GM19328 (cell line): ENCODE results near the gene CERCAM.

Experiments used
- ATAC-seq: cut with Tn5 transposase; IDR thresholded peaks from one replicate; pipeline ENCODE4 v1.9.1; 2021; ENCODE audit warnings: mild to moderate bottlenecking, moderate library complexity; ENCODE audit not compliant: unreplicated experiment

The CERCAM gene

GRCh38 chr9:128455849-128456612 lies 35.4 kb downstream of the CERCAM start, which contains the start of gene ODF2:
TSS of gene ODF2 (plus strand) at chr9:128456006. CDS start at chr9:128456092, 86 bp downstream.
- peak; percentile 94 for ATAC-seq

- peak; percentile 43 for ATAC-seq
These were observed 36.0 kb downstream of the CERCAM start for GRCh38 chr9:128456613-128457061.

- no peak for ATAC-seq
These were observed 36.5 kb downstream of the CERCAM start for GRCh38 chr9:128457207-128457606.

DNA sequence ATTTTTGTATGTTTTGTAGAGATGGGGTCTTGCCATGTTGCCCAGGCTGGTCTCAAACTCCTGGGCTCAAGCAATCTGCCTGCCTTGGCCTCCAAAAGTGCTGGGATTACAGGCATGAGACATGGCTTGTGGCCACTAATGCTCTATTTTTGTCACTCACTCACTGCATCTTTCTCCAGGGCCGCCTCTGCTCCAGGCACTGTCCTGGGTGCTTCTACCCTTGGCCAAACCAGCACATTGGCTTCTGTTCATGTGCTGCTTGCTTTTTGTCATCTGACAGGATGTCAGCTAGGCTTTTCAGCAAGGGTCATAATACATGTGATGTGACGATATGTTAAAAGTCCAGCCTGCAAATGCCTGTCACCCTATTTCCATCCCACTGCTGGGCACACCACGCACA lies 38.4 kb downstream of the CERCAM start:
- ATAC-seq, result no peak

DNA sequence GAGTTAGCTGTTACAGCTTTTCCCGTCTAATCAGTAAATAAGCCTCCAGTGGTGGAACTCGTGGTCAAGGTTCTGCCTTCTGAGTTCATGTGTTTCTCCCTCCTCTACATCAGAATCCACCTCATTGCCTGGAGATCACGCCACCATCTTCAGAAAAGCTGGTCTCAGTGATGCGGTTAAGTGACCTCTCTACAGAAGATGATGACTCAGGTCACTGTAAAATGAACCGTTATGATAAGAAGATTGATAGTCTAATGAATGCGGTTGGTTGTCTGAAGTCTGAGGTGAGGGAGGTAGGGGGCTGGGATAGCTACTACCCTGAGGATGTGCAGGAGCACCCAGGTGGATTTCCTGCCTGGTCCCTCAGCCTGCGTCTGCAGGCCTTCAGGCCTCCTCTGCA lies 48.4 kb downstream of the CERCAM start:
- no peak for ATAC-seq

DNA sequence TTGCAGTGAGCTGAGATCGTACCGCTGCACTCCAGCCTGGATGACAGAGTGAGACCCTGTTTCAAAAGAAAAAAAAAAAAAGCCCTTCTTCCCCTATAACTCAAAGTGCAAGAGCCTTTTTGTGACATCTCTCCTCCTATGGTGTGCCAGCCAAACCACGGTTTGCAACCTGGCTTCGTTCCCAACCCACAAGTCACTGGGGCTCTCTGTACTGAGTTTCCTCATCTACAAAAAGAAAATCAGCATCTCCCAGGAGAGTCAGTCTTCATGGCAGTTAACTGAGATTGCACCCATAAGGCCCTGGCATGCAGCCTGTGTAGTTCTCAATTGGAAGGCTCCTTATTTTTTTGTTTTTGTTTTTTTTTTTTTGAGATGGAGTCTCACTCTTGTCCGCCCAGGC lies 49.9 kb downstream of the CERCAM start:
- ATAC-seq, result no peak

- no peak for ATAC-seq
These were observed 52.4 kb downstream of the CERCAM start for GRCh38 chr9:128473104-128473503.

- no peak for ATAC-seq
These were observed 55.2 kb downstream of the CERCAM start for GRCh38 chr9:128475867-128476266.

GRCh38 chr9:128479262-128479661 lies 58.6 kb downstream of the CERCAM start:
- ATAC-seq, result no peak

DNA sequence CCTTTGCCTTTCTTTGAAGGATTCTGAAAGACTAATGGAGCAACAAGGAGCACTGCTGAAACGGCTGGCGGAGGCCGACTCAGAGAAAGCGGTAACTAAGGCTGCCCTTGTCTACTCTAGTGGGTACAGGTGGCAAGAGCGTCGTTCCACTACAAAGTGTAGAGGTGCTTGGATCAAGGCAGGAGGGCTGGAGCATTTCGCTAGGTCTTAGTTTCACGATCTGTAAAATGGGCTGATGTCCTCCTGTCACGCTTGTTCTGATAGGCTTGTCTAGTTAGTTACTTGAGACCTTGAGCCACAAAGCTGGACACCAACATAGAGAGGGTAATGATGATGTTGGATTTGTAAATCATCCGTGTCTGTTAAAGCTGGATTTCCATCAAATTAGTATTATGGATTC lies 60.9 kb downstream of the CERCAM start:
- ATAC-seq, result no peak

GRCh38 chr9:128482186-128482585 lies 61.5 kb downstream of the CERCAM start:
- ATAC-seq, result no peak

DNA sequence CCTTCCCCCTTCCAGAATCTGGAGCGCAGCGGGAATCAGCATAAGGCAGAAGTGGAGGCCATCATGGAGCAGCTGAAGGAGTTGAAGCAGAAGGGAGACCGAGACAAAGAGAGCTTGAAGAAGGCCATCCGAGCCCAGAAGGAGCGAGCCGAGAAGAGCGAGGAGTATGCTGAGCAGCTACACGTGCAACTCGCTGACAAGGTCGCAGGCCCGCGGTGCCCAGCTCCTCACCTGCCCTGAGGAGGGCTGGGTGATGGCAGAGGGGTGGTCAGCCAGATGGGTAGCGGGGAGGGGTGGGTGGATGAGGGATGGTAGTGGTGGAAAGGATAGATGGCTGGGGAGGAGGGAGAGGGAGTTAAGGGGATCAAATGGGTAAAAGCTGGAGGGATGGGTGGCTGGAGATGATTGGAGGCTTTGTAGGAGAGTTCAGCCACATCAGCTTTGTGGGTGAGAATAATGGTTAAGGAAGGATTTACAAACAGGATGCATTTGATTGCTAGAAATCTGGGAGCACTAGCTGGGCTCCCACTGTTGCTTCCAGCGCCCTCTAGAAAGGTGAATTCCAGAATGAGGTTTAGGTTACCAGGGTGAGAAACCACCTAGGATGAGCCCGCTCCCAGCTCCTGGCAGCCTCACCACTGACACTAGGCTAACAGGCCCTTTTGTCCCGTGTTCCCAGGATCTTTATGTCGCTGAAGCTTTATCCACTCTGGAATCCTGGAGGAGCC lies 64.2 kb downstream of the CERCAM start:
- ATAC-seq, result no peak

- no peak for ATAC-seq
These were observed 64.8 kb downstream of the CERCAM start for GRCh38 chr9:128485414-128485855.

DNA sequence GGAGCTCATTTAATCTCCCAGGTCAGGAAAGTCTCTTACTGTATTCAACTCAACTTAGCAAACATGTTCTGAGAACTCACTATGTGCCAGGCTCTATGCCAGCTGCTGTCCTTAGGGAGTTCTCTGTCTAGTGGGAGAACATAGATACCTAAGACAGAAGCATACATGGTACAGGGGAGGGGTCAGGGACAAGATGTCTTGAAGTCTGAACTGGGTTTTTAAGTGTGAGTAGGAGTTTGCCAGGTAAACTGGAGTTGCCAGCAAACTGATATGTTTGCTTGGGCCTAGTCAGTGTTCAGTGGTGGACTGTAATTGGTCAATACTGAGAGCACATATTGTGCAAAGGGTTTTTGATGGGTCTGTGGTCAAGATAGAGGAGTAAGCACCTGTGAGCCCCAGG lies 65.5 kb downstream of the CERCAM start:
- ATAC-seq, result no peak
